H9 (cell line): ENCODE measurements around the gene MYO18B. TPM values are rescaled to one million over a fixed set of nuclear protein-coding genes. Genes with fewer than 3 reads are reported as not detected.

Experiments used
- DNase-seq: peaks from one replicate; pipeline ENCODE4 v3.0.0-alpha.2; 2017
- H2AFZ ChIP-seq: one replicate; pipeline ENCODE4 v1.6.1; 2013; ENCODE audit warnings: mild to moderate bottlenecking, low read length, control low read depth, moderate library complexity
- H2AK5ac ChIP-seq: 2 replicates; pipeline ENCODE4 v1.6.1; 2013; ENCODE audit warnings: low read length, control low read depth, mixed read lengths; ENCODE audit not compliant: insufficient read length
- H2BK120ac ChIP-seq: one replicate; pipeline ENCODE4 v1.6.1; 2013; ENCODE audit warnings: low read depth, mild to moderate bottlenecking, low read length, control low read depth, inconsistent platforms; ENCODE audit not compliant: poor library complexity, severe bottlenecking
- H2BK12ac ChIP-seq: 2 replicates; pipeline ENCODE4 v1.6.1; 2013; ENCODE audit warnings: low read length, control low read depth, mixed read lengths, low read depth; ENCODE audit not compliant: insufficient read length
- H2BK15ac ChIP-seq: 2 replicates; pipeline ENCODE4 v1.6.1; 2013; ENCODE audit warnings: low read depth, low read length, control low read depth
- H2BK20ac ChIP-seq: one replicate; pipeline ENCODE4 v1.6.1; 2013; ENCODE audit warnings: low read depth, mild to moderate bottlenecking, low read length, control low read depth, inconsistent platforms; ENCODE audit not compliant: poor library complexity, severe bottlenecking
- H2BK5ac ChIP-seq: 2 replicates; pipeline ENCODE4 v1.6.1; 2013; ENCODE audit warnings: low read length, control low read depth, mixed read lengths; ENCODE audit not compliant: insufficient read length
- H3K14ac ChIP-seq: 2 replicates; pipeline ENCODE4 v1.6.1; 2013; ENCODE audit warnings: low read length, control low read depth; ENCODE audit not compliant: insufficient read depth
- H3K18ac ChIP-seq: 2 replicates; pipeline ENCODE4 v1.6.1; 2013; ENCODE audit warnings: low read depth, mild to moderate bottlenecking, mixed read lengths, low read length, control low read depth; ENCODE audit not compliant: insufficient read length
- H3K23ac ChIP-seq: 2 replicates; pipeline ENCODE4 v1.6.1; 2013; ENCODE audit warnings: low read length, control low read depth, mixed read lengths, low read depth; ENCODE audit not compliant: insufficient read length
- H3K23me2 ChIP-seq: 2 replicates; pipeline ENCODE4 v1.6.1; 2013; ENCODE audit warnings: low read depth, mild to moderate bottlenecking, mixed read lengths, low read length, control low read depth; ENCODE audit not compliant: insufficient read length, poor library complexity, severe bottlenecking
- H3K27ac ChIP-seq: 2 replicates; pipeline ENCODE4 v1.5.1; 2013; ENCODE audit warnings: low read length, control low read depth, mixed read lengths, low read depth; ENCODE audit not compliant: insufficient read length
- H3K27me3 ChIP-seq: 2 replicates; pipeline ENCODE4 v1.6.1; 2013; ENCODE audit warnings: low read length, control low read depth, inconsistent platforms; ENCODE audit not compliant: insufficient read depth
- H3K4ac ChIP-seq: 2 replicates; pipeline ENCODE4 v1.6.1; 2013; ENCODE audit warnings: low read depth, mild to moderate bottlenecking, control low read depth, inconsistent platforms, low read length, moderate library complexity
- H3K4me1 ChIP-seq: 2 replicates; pipeline ENCODE4 v1.6.1; 2013; ENCODE audit warnings: low read length, control low read depth, inconsistent platforms; ENCODE audit not compliant: insufficient read depth
- H3K4me2 ChIP-seq: 2 replicates; pipeline ENCODE4 v1.6.1; 2013; ENCODE audit warnings: low read length, control low read depth, mixed read lengths; ENCODE audit not compliant: insufficient read length, insufficient read depth
- H3K56ac ChIP-seq: 2 replicates; pipeline ENCODE4 v1.6.1; 2013; ENCODE audit warnings: low read depth, mild to moderate bottlenecking, mixed read lengths, low read length, control low read depth; ENCODE audit not compliant: insufficient read length
- H3K79me1 ChIP-seq: 2 replicates; pipeline ENCODE4 v1.6.1; 2013; ENCODE audit warnings: low read depth, mild to moderate bottlenecking, moderate library complexity, low read length, control low read depth, inconsistent platforms; ENCODE audit not compliant: insufficient read depth, poor library complexity, severe bottlenecking
- H3K79me2 ChIP-seq: 2 replicates; pipeline ENCODE4 v1.6.1; 2013; ENCODE audit warnings: low read length, control low read depth, inconsistent platforms; ENCODE audit not compliant: insufficient read depth
- H3K9ac ChIP-seq: 2 replicates; pipeline ENCODE4 v1.6.1; 2013; ENCODE audit warnings: low read length, control low read depth, mixed read lengths; ENCODE audit not compliant: insufficient read length; ENCODE audit errors: extremely low read depth
- H3K9me3 ChIP-seq: one replicate; pipeline ENCODE4 v1.6.1; 2013; ENCODE audit warnings: low read depth, low read length, inconsistent platforms; ENCODE audit not compliant: control insufficient read depth
- H3T11ph ChIP-seq: one replicate; pipeline ENCODE4 v1.6.1; 2013; ENCODE audit warnings: mild to moderate bottlenecking, low read length, control low read depth, inconsistent platforms
- H4K20me1 ChIP-seq: one replicate; pipeline ENCODE4 v1.6.1; 2013; ENCODE audit not compliant: control insufficient read depth, insufficient read length, insufficient read depth
- H4K5ac ChIP-seq: 2 replicates; pipeline ENCODE4 v1.6.1; 2013; ENCODE audit warnings: low read depth, mild to moderate bottlenecking, mixed read lengths, low read length, control low read depth; ENCODE audit not compliant: insufficient read length
- H4K8ac ChIP-seq: replicated peaks from 2 replicates; pipeline ENCODE4 v1.6.1; 2013; ENCODE audit warnings: low read length, control low read depth, mixed read lengths, low read depth; ENCODE audit not compliant: insufficient read length
- H4K91ac ChIP-seq: 2 replicates; pipeline ENCODE4 v1.6.1; 2013; ENCODE audit warnings: low read depth, mild to moderate bottlenecking, moderate library complexity, mixed read lengths, low read length, control low read depth; ENCODE audit not compliant: insufficient read length
- H3K27ac Mint-ChIP-seq, 3 experiments: 2 replicates in 2 of 3; 3 replicates in 1 of 3; pipeline ENCODE4 v1.8.0; 2020 to 2021; ENCODE audit warnings: mixed read lengths in 3 of 3, mild to moderate bottlenecking in 1 of 3, moderate library complexity in 1 of 3
- H3K27me3 Mint-ChIP-seq: 2 replicates; pipeline ENCODE4 v1.8.0; 2021; ENCODE audit warnings: low read depth, mild to moderate bottlenecking, moderate library complexity, mixed read lengths
- H3K36me3 Mint-ChIP-seq, 3 experiments: 2 replicates in 2 of 3; 3 replicates in 1 of 3; pipeline ENCODE4 v1.8.0; 2020 to 2021; ENCODE audit warnings: low read depth in 3 of 3, mixed read lengths in 3 of 3; ENCODE audit not compliant: insufficient read depth in 1 of 3
- H3K4me1 Mint-ChIP-seq, 2 experiments: 2 replicates each; pipeline ENCODE4 v1.8.0; 2020; ENCODE audit warnings: mixed read lengths in 2 of 2
- H3K4me3 Mint-ChIP-seq, 2 experiments: 2 replicates in 1 of 2; 3 replicates in 1 of 2; pipeline ENCODE4 v1.8.0; 2020 to 2021; ENCODE audit warnings: mild to moderate bottlenecking in 2 of 2, mixed read lengths in 2 of 2, moderate library complexity in 1 of 2
- H3K9me3 Mint-ChIP-seq, 2 experiments: 2 replicates in 1 of 2; 3 replicates in 1 of 2; pipeline ENCODE4 v1.8.0; 2020; ENCODE audit warnings: mild to moderate bottlenecking in 2 of 2, mixed read lengths in 2 of 2, moderate library complexity in 1 of 2
- WGBS: extraction: QIAGEN DNeasy Blood & Tissue Kit; methylation state at CpG from one replicate; pipeline ENCODE4 v1.1.7; 2013; ENCODE audit warnings: missing lambda C conversion rate, low lambda C conversion rate, mixed read lengths; ENCODE audit not compliant: insufficient read length; ENCODE audit errors: extremely low coverage; 5-methylcytosine and 5-hydroxymethylcytosine counted together
- total RNA-seq: library from RNA; stranded (reverse); gene quantifications from 2 replicates; pipeline ENCODE4 v1.2.1, GENCODE V29; 2021
- TF ChIP-seq, protein P1 (sequence below): fragments of 200-600 bp; sonication (generic); conservative IDR thresholded peaks from 3 replicates; pipeline ENCODE4 v1.8.0; 2021; ENCODE audit warnings: antibody characterized with exemption, mild to moderate bottlenecking

MYO18B gene
- total RNA-seq, 1 experiment from 2014 or later: 0.46 TPM

- no peak overlapping the region for H2BK5ac ChIP-seq
- H4K20me1 ChIP-seq: no peaks in the 10 kb centered on the region
- no peak for DNase-seq
- no peak overlapping the region for H3K27ac Mint-ChIP-seq
- H2BK120ac ChIP-seq: no peak overlapping the region
- no peak overlapping the region for H3K56ac ChIP-seq
- WGBS: no CpG with 5 or more reads among the region's 2 CpGs
- no peak overlapping the region for H4K91ac ChIP-seq
- H2BK20ac ChIP-seq: no peak overlapping the region
- peaks cover 9% of the 10 kb centered on the region for H3K27me3 Mint-ChIP-seq
- peaks cover 0 to 5% (median 0%) of the 10 kb centered on the region in 3 experiments; a peak in 2 of 7 replicates for H3K36me3 Mint-ChIP-seq
- H3K4me1 Mint-ChIP-seq: peaks cover 50 to 60% of the 10 kb centered on the region in 2 experiments
- no peak overlapping the region for H3K9ac ChIP-seq
- H3K9me3 Mint-ChIP-seq: peaks cover 2 to 3% of the 10 kb centered on the region in 2 experiments; a peak in 3 of 5 replicates
- no peak overlapping the region for H4K5ac ChIP-seq
- H2AK5ac ChIP-seq: no peak overlapping the region
- no peak overlapping the region for H3K14ac ChIP-seq
- H3K23ac ChIP-seq: no peak overlapping the region
- H2AFZ ChIP-seq: no peak overlapping the region
- H3K18ac ChIP-seq: no peak overlapping the region
- H3K4me2 ChIP-seq: no peak overlapping the region
- no peak overlapping the region for H2BK15ac ChIP-seq
- no peak overlapping the region for H3K4me3 Mint-ChIP-seq
- H3T11ph ChIP-seq: no peak overlapping the region
- no peaks in the 10 kb centered on the region for H3K23me2 ChIP-seq
- no peaks in the 10 kb centered on the region for H3K79me1 ChIP-seq
- TF ChIP-seq, protein P1, sequence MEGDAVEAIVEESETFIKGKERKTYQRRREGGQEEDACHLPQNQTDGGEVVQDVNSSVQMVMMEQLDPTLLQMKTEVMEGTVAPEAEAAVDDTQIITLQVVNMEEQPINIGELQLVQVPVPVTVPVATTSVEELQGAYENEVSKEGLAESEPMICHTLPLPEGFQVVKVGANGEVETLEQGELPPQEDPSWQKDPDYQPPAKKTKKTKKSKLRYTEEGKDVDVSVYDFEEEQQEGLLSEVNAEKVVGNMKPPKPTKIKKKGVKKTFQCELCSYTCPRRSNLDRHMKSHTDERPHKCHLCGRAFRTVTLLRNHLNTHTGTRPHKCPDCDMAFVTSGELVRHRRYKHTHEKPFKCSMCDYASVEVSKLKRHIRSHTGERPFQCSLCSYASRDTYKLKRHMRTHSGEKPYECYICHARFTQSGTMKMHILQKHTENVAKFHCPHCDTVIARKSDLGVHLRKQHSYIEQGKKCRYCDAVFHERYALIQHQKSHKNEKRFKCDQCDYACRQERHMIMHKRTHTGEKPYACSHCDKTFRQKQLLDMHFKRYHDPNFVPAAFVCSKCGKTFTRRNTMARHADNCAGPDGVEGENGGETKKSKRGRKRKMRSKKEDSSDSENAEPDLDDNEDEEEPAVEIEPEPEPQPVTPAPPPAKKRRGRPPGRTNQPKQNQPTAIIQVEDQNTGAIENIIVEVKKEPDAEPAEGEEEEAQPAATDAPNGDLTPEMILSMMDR: peak; percentile 25; the same call in 1 of the 3 replicates
- no peak overlapping the region for H4K8ac ChIP-seq
- H3K27ac ChIP-seq: no peak overlapping the region
- no peaks in the 10 kb centered on the region for H3K79me2 ChIP-seq
- peaks cover 13% of the 10 kb centered on the region for H3K4me1 ChIP-seq
- H3K4ac ChIP-seq: no peak overlapping the region
- H3K27me3 ChIP-seq: no peaks in the 10 kb centered on the region
- H2BK12ac ChIP-seq: no peak overlapping the region
- H3K9me3 ChIP-seq: no peaks in the 10 kb centered on the region
Observed at GRCh38 chr22:25940479-25940878, 198.5 kb downstream of the MYO18B start.
